Activated naive CD8-positive, alpha-beta T cell treated with anti-CD3 and anti-CD28 coated beads, Interleukin-2, amount 50 U/mL, for 16 hours (primary cell): ENCODE data around the gene LAMTOR5.

Experiments
- DNase-seq: peaks from one replicate; pipeline ENCODE4 v3.0.0-alpha.2; 2020; ENCODE audit warnings: low read depth, low spot score

The LAMTOR5 gene

DNA sequence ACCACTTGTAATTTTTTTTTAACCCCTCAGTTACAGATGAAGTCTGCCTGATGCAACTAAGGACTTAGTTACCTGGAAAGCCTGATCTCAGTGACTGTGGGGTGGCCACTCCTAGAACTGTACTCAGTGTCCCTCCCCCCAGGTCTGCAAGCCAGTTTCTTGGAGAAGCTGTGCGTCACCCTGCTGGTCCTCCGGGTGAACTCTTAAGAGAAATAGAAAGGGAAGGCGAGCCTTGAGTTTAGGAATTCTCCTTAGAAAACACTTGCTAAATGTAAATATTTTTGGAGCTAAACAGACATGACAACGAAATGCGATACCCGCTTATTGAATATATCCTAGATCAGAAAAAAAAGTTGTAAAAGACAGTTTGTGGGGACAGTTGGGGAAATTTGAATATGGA, 17.4 kb downstream of the LAMTOR5 start:
- DNase-seq: no peak

DNA sequence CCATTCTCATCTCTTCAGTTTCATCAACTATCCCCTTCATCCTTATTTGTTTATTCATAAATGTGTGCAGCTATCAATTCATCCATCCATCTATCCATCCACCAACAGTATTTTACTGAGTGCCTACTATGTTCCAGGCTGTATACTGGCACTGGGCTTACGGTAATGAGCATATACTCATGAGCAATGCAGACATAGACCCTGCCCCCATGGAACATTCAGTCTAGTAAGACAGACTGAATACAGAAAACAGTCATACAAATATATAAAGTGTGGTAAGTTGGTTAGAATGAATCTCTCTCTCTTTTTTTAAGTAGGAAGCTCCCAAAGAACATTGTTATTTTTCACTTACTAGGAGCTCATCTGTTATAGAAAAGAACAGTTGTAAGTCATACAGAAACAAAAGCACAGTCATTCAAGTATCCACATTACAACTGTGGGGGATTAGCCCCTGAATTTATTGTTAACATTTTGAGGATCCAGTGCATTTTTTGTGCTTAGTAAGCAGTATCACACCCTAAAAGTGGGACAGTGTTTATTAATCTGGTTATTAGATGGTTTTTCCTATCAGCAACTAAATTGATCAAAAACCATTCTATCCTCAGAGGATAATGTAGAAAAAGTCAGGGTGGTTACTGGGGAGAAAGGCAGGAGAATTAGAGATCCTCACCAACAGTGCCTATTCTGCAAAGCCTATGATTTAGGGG, 20.3 kb downstream of the LAMTOR5 start:
- DNase-seq: no peak

DNA sequence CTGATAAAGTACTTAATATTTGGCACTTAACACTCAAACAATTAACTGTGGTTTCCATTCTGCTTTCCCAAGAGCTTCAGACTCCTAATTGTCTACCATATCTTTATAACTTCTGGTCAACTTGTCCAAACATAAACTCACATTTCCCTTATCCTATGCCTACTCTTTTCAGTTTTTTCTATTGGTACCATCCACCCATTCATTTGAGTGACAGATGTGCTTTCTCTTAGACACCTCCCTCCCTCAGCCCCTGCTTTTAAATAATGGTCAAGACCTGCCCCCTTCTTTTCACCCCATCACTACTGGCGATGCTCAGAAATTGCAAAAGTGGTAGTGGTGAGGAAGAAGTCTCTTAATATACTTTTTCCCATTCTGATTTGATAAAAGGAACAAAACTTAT, 22.1 kb downstream of the LAMTOR5 start:
- no peak for DNase-seq

DNA sequence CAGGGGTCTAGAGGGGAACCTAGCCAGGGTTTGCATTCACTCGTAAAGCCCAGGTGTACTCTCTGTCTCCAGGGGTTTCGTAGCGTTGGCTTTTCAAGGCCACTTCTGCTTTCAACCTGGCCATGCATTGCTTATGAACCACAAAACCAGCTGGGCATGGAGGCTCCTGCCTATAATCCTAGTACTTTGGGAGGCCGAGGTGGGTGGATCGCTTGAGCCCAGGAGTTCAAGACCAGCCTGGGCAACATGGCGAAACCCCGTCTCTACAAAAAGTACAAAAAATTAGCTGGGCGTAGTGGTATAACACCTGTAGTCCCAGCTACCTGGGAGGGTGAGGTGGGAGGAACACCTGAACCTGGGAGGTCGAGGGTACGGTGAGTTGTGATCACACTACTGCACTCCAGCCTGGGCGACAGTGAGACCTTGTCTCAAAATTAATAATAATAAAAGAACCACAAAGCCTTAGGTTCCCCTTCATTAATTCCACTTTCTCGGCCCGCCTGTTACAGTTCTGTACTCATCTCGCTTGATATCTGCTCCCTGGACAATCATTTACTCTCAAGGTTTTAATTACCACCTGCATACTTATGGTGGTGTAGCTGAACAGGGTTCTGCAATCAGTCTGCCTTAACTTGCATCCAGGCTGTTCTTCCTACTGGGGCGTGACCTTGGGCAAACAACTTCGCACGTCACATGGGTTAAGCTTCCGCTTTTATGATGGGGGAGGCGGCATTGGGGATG, 22.7 kb downstream of the LAMTOR5 start:
- no peak for DNase-seq

DNA sequence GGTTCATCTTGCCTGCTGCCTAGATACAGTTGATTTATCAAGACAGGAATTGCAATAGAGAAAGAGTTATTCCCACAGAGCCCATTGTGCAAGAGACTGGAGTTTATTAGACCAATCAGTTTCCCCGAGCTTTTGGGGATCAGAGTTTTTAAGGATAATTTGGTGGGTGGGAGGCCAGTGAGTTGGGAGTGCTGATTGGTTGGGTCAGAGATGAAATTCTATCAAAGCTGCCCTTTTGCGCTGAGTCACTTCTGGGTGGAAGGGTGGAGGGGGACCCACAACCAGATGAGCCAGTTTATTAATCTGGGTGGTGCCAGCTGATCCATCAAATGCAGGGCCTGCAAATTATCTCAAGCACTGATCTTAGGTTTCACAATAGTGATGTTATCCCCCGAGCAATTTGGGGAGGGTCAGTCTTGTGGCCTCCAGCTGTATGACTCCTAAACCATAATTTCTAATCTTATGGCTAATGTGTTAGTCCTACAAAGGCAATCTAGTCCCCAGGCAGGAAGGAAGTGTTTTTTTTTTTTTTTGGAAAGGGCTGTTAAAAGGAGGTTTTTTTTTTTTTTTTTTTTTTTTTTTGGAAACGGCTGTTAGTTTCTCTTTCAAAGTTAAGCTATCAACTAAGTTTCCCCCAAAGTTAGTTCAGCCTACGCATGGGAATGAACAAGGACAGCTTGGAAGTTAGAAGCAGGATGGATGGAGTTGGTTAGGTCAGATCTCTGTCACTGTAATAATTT, 24.1 kb downstream of the LAMTOR5 start:
- no peak for DNase-seq

DNA sequence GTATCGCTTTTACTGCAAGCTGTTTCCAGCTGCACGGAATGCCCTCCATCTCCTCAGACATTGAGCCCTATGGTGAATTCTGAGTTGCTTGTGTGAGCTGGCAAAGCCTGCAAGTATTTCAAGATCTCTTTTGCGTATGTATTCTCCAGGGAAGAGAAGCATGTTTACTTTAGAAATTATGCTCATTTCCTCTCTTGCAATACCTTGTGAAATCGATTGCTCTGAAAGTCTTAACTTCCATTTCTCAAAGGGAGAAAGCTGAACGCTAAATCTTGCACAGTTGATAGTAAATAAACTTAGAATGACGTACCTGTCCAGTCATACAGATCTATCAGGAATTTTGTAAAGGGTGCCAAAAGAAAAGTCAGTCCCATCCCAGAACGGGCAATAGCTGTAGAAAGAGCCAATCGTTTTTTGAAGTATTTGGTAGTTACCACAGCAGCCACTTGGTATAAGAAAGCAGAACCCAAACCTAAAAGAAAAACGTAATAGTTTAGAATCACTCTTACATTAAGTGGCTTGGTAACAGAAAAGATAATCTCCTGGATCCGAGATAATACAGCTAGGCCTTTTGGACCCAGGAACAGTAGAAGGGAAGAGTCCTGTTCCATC, 26.7 kb downstream of the LAMTOR5 start:
- DNase-seq: no peak

DNA sequence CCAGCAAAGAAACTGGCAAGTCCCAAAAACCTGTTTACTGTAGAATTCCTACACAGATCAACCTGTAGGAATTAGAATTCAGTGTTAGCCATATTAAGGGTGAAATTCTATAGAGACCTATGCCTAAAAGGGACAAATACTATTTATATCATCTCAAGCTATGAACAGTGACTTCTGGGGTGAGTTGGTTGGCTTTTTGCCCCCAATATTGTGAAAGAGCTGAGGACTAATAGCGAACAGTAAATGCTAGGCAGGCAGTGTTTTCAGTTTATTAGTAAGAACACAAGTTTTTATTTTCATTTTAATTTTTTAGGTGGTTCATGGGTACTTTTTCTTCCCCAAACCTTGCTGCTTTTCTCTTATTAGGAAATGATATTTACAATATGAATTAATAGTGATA, 32.0 kb downstream of the LAMTOR5 start:
- DNase-seq: no peak

DNA sequence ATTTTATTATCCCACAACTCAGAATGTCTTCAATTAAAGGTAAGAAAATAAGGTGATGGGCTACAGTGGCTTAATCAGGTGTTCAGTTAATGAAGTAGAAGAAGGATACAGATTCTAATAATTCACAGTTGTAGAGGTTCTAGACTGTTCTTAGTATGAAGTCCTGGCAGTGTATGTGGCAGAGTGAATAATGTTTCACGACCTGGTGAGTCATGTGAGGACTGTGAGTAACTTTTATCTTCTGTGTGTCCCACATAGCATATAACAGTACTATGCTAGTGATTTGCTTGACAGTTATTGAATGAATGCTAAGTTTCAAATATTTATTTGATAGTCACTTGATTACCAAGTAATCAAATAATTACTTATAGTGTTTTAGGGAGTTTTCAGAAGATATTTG, 36.7 kb downstream of the LAMTOR5 start:
- no peak for DNase-seq

DNA sequence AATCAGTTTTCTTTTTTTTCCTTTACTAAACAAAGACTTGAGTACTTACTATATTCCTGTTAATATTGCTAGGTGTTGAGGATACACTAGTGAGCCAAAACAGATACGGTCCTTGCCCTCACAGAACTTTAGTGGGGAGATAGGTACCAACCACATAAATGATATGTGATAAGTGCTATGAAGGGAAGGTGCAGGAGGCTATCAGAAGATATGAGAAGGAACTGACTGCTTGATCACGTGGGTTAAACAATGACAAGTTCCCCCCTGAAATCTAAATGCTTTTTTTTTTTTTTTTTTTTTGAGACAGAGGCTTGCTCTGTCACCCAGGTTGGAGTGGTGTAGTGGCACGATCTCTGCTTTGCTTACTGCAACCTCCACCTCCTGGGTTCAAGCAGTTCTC, 43.3 kb downstream of the LAMTOR5 start:
- no peak for DNase-seq

DNA sequence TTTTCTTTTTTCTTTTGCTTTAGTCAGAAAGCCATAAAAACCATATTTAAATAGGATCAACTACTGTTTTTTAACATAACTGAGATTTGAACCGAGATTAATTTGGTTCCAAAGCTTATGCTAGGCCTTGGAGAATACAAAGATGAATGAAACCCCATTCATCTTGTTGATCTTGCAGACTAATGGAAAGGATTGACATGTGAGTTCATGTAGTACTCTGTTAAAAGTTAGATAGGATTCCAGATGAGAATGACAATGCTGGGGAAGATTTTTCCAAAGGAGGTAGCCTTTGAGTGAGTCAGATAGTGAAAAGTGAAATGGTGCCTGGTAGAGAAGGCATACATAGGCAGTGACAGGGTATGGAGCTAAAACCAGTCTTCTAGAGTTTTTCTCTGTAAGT, 45.6 kb downstream of the LAMTOR5 start:
- no peak for DNase-seq

DNA sequence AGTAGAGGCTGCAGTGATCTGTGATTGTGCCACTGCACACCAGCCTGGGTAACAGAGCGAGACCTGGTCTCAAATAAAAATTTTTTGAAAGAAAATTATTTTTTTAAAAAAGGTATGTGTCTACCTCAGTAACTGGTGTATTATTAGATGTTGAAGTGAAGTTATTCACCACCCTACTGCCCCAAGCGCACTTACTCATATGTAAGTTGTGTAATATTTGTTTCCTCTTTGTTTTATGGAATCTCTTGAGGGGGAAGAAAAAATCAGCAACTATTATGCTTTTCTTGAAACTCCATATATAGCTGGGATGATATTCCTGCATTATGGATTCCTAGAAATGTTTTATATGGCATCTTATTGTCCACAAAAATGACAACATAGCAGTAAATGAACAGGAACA, 47.1 kb downstream of the LAMTOR5 start:
- no peak for DNase-seq

DNA sequence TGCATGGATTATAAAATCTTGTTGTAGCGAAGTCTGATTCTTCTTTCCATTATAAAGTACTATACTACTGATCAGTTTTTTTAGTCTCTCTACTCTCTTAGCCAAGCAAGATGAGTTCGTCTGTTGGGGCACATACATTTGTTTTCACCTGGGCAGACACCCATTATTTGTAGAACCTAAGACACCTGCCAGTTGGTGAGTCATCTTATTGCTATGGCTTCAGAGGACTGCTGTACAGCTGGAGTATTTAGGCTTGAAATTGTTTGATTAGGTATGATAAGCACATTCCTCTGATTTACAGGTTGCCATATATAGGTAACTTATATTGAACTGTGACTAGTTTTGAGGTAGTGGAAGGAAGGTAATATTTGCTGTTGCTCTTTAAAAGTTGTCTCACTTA, 51.1 kb downstream of the LAMTOR5 start:
- no peak for DNase-seq

DNA sequence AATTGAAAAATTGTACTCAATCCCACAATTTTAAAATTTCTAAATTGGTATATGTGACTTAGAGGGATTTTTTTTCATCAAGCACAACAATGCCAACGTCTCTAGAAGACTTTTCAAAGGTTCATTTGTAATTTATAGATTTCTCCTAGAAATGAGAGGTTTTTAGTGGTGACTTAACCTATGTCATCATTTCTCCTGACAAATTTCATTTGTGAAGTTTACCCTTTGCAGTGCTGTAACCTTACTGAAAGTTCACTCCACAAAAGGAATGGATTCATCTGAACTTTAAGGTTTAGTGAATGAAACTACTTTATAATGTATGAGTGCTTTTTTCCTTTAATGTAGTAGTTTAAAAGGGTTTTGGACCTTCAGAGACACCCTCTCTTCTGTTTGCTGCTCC, 52.2 kb downstream of the LAMTOR5 start:
- DNase-seq: no peak
